NCI-H1092 treated with DMSO at 0.1 percent for 48 hours (cell line): ENCODE results near the gene PRR5.
"Not testable (repeated sequence)": the region's sequence is repeated elsewhere in the genome, so short reads cannot be mapped to it uniquely, and the experiment has no call there.

Source experiments
- DNase-seq: peaks from one replicate; lab custom pipeline; 2025; lab: John Stamatoyannopoulos, UW

The PRR5 gene

DNA sequence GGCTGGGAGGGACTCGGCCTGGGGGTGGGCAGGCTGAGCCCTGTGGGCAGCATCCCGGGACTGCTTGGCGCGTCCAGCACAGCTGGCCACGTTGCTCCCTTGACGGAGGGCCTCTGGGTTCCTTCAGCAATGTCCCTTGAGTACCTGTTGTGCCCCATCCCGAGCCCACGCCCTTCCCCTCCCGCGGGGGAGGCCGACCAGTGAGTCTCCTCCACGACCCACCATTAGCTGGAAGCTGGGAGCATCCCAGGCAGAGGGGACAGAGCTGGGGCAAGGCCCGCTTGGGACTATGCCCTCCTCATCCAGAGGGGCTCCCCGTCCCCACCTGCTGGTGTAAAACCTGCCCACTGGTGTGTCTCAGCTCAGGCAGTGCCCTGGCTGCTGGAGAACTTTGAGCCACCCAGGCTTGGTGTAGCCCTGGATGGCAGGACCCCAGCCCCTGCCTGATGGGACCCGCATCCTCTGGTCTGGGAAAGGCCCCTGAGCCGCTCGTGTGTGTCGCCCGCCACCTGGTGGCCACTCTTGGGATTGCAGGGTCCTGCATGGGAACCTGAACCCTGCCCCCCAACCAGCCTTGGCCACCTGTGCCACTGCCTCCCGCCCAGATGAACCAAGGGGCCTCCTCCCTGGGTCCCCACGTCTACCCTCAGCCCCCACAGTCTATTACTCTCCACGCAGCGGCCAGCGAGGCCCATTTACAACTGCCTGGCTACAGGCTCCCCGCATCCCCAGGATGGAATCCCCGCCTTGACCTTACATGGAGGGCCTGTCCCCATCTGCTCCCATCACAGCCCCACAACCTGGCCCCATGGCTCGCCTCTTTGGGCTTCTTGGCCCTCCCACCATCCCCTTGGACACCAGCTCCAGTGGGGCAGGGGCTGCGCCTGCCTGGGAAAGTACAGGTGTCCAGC is 33.8 kb downstream of the PRR5 start:
- no peak for DNase-seq

GRCh38 chr22:44736581-44737405 is 34.8 kb downstream of the PRR5 start:
- no peak for DNase-seq

- DNase-seq, result no peak
Observed at GRCh38 chr22:44737406-44738346, 35.7 kb downstream of the PRR5 start.

DNA sequence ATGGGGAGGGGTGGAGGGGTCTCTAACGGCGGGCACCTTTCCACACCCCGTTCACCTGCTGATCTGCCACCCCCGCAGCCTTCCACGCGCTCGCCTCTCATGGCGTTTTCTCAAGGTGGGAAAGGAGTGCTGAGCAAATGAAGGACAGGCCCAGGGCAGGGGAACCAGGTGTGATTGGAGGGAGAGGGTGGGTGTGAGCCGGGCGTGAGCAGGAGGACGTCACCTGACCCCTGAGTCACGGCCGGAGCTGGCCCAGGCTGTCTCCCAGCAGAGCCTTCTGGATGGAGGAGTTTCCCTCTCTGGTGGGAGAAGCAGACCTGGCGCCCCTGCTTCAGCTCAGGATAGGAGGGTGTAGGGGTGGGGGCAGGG is 36.3 kb downstream of the PRR5 start:
- DNase-seq, result no peak

GRCh38 chr22:44739024-44739423 is 37.0 kb downstream of the PRR5 start:
- DNase-seq, result no peak

DNA sequence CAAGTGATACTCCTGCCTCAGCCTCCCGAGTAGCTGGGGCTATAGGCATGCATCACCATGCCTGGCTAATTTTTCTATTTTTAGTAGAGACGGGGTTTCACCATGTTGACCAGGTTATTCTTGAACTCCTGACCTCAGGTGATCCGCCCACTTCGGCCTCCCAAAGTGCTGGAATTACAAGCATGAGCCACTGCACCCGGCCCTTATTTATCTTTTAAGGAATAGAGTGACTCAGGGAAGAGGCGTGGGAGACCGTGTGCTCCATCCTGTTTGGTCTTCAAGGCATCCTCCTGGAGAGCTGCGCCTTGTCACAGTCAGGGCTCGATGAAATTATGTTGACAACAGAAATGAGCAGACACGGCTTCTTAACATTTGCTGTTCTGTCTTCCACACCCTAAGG is 37.7 kb downstream of the PRR5 start:
- DNase-seq, result not testable (repeated sequence)

DNA sequence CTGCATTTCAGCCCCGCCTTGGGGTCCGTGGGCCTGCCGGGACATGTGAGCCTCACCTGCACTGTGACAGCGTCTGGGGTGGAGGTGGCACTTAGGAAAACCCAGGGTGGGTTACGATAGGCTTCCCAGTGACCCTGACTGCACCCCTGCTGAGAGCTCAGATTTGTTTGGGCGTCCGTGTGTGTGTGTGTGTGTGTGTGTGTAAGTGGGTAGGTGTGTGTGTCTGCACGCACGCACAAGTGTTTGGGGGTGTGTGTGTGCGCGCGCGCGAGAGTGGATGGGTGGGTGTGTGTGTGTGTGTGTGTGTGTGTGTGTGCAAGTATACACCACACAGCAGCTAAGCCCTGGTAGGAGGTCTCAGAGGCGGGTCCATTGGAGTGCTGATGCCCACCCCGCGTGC is 38.3 kb downstream of the PRR5 start:
- DNase-seq, result no peak

DNA sequence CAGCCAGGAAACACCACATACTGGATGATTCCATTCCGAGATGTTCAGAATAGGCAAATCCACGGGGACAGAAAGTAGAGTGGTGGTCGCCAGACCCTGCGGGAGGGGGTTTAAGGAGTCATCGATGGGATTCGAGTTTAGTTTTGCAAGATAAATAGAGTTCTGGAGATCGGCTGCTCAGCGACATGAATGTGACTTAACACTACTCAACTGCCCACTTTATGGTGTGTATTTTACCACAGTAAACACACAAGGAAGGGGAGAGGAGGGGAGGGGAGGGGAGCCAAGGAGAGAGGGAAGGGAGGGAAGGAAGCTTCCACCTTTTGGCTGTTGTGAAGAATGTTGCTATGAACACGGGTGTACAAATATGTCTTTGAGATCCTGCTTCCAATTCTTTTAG is 39.9 kb downstream of the PRR5 start:
- no peak for DNase-seq

GRCh38 chr22:44743247-44743646 is 41.2 kb downstream of the PRR5 start:
- no peak for DNase-seq

DNA sequence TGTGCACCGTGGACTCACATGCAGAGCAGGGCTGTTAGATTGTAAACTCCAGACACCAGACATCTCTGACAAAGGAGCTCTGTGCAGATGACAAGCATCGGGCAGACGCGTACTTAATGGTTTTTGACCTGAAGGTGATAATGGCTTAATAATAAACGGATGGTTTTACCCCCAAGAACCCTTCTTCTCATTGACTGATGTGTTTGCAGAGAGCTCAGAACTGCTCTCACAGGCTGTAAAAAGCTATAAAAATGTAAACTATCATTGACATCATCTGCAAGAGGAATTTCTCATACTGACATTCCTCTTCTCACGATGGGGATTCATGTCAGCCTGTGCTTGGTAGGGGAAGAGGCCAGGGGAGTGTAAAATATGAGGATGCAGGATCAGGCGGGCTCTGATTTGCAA is 41.8 kb downstream of the PRR5 start:
- DNase-seq, result no peak

DNA sequence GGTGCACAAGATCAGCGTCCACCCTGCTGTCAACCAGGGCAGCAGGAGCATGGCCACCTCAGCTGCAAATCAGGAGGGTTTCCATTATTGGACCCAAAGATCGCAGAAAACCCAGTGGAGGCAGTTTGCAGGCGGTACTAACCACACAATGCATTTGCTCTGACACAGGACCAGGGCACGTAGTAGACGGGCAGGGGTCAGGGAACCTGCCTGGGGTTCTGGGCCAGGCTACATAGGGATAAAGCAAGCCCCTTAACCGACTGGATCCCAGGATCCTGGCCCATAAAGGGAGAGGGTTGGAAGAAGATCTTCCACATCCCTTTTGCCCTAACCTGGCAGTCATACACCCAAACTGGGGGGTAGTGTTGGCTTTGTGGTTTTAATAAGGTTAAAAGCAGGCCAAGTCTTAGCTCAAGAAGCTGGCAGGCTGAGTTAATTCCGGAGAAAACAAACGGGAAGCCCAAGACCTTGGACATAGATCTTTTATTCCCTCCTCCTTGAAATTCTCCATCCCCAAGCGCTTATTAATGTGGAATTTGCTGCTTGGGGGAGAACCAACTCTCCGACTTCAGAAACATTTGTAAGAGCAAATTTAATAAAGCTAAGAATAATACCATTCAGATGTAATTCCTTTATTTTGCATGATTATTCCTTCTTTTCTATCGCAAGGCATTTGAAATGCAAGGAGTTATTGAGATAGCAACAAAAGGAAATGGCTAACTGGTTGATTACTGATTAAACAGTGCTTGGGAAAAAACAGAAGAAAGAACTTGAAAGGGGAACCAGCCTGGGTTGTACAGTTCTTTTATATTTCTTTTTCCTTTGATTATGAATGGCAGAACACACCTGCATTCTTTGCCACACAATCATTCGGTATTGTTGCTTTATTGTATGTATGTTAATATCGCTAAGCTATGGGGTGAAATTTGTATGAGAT is 44.1 kb downstream of the PRR5 start:
- DNase-seq, result no peak

- DNase-seq, result not testable (repeated sequence)
Observed at GRCh38 chr22:44747784-44748127, 45.8 kb downstream of the PRR5 start.

DNA sequence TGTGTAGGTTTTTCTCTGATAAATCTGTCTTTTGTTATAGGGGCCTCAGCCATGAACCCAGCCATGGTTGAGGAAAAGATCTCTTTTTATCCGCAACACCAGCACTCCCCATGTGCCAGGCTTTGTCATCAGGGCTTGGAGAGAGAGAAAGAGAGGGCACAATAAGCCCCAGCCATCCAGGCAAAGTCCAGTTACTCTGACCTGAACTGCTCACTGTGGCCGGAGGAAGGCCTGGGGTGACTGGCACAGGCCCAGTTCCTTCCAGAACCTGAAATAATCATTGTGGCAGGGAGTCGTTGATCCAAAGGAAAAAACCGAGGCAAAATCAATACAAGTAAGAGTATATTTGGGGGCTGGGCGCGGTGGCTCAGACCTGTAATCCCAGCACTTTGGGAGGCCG is 46.5 kb downstream of the PRR5 start:
- DNase-seq, result no peak

GRCh38 chr22:44750481-44750880 is 48.5 kb downstream of the PRR5 start:
- no peak for DNase-seq

DNA sequence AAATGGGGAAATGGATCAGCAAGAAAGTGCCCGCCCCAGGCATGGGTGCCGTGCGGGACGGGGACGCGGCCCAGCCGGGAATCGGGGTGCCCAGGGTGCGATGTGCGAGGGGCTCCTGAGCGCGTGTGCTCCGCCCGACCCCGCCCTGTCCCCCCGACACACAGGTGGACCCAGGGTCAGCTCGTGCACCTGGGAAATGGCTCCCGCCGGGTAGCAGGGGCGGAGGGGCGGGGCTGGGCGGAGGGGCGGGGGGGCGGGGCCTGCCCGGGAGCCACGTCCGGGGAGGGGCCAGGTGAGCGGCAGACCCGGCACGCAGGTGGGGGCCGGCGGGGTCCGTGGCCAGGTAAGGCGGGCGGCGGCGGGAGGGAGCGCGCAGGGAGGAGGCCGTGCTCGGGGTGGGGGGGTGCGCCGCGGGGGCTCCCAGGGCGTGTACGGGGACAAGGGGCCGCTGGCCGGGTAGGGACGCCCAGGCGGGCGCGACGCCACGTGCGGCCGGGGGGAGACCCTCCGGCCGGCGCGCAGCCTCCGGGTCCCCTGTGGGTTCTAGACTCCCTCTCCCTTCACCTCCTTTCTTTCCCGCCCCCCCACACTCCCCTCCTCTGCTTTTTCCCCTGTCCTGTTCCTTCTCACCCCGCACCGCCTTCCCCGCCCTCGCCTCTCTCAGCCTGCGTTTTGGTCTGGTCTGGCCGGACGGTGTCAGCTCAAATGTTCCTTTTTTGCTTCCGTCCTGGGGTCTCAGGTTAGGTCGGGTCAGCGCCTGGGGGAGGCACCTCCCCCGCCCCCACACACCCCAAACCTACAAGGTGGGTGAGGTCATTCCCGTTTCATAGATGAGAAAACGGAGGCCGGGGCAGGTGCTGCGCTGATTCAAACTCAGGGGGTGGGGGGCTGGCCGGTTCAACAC is 50.5 kb downstream of the PRR5 start, which contains the start of gene ARHGAP8:
Gene ARHGAP8, plus strand, starts transcription at position 291 of the 904 bp plus-strand sequence. CDS start 33,953 bp downstream, outside the sequence.
- DNase-seq, result no peak

DNA sequence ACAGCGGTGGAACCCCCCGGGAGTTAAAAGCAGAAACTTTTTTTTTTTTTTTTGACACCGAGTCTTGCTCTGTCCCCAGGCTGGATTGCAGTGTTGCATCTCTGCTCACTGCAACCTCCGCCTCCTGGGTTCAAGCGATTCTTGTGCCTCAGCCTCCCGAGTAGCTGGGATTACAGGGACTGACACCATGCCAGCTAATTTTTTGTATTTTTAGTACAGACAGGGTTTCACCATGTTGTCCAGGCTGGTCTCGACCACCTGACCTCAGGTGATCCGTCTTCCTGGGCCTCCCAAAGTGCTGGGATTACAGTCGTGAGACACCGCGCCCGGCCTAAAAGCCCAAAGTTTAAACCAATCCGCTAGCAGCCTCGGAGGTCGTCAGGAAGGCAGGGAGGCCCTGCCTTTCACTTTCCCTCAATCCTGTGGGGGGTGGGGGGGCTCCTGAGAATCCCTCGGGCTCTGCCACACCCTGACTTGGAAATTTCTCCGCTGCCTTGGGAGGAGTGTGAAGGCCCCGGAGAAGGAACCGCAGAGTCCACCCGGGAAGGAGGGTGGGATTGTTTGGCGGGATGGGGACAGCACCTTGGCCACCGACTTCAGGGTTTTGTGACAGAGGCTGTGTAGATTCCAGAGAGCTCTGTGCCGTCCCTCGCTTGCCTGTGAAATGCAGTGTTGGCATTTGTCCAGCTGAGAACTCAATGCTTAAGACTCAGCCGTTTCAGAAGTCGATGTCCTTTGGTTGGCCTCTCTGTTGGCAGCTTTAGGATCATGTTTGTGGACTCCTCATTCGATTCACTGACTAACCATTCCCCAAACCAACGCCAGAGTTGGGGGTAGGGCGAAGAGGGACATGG is 51.4 kb downstream of the PRR5 start:
- no peak for DNase-seq

- no peak for DNase-seq
Observed at GRCh38 chr22:44754998-44755397, 53.0 kb downstream of the PRR5 start.

GRCh38 chr22:44755417-44755816 is 53.4 kb downstream of the PRR5 start:
- DNase-seq, result no peak

DNA sequence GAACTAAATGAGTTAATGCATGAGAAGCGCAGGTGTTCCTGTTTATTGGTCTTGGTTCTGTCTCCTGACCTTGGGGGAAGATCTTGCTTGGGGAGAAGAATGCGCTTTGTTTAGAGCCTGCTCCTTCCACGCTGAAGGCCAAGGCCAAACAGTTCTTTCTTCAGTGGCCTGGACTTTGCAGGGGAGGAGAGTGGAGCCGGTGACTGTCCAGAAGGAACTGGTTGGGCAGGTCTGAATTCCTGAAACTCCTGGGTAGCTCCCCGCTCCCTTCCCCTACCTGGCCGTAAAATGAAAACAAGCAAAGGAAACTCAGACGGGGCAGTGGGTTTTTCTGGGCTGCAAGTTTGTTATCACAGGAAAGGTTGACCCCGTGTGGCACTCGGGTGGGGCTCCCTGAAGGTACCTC is 54.0 kb downstream of the PRR5 start:
- no peak for DNase-seq
